ENCODE measurements around the gene MTG1.

Gene MTG1

DNA sequence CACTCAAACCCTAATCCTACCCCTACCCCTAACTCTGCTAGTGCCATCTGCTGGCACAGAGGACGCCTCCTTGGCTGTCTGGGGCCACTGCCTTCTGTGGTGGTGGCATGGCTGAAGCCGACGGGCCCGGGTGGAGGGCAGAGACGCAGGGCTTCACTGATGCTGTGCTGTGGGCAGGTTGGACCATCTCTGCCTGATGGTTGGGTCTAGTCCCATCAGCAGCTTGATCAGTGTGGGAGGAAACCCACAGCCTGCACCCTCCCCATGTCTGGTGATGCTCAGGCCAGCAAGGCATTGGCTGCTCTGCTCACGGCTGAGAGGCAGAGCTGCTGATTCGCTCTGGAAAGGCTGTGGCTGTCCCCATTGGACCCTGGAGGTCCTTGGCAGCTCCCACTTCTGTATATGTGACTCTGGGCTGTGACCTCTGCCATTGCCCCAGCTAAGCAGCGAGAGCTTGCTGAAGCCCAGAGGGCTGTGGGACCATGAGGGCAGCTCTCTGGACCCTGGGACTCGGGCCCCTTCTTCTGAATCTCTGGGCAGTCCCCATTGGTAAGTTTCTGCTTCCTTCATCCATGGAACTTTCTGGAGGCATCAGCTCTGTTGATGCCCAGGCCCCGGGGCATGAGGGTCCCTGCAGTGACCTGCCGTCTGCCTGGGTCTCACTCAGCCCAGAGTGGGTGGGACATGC is 59.7 kb downstream of the MTG1 start, which contains the start of gene SCART1:
Gene SCART1 (plus strand): TSS at position 430 of the 688 bp plus-strand sequence. CDS start 53 bp downstream, at position 483.
- no peak for DNase-seq

DNA sequence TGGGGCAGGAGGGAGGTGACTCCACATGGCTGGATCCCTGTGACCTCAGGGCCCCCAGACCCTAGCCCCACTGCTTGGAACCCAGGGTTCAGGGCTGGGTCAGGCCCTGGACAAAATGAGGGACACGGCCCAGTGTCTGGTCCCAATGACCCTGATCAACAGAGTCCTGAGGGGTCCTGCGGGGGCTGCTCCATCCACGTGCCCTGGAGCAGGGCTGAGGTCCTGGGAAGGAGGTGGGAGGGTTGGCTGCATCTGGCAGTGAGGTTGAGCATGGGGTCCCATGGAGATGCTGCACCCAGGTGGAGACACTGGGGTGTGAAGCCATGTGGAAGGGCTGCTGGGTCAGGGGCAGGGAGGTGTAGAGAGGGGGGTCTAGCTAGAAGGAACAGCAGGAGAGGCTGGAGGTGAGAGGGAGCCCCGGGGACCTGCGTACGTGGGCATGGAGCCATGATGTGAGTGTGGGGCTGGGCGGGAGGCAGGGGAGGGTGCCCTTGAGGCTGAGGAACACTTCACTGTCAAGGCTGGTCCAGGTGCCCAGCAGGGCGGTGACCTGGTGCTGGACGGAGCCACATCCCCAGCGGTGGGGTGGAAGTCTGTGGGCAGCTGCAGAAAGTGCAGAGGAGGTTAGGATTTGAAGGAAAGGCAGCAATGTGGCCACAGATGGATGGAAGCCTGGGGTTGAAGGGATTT is 60.4 kb downstream of the MTG1 start:
- DNase-seq = no peak

GRCh38 chr10:133455196-133455595 is 61.2 kb downstream of the MTG1 start:
- DNase-seq = no peak

DNA sequence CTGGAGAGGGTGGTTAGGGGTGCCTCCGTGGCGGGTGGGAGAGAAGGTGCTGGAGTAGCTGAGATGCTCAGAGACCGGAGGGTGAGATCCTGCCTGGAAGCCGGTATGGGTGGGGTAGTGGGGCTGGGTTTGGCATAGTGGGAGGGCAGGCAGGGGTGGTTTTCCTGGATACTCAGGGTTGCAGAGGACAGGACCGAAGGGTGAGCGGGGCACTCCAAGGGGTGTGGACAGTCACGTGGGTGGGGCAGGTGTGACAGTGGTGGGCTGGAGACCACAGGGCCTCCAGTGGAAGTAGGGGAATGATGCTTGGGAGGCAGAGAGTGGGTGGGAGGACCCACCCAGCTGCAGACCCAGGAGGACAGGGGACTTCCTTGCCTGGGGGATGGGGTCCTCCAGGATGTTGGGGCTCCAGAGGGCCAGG is 61.7 kb downstream of the MTG1 start:
- DNase-seq = no peak

DNA sequence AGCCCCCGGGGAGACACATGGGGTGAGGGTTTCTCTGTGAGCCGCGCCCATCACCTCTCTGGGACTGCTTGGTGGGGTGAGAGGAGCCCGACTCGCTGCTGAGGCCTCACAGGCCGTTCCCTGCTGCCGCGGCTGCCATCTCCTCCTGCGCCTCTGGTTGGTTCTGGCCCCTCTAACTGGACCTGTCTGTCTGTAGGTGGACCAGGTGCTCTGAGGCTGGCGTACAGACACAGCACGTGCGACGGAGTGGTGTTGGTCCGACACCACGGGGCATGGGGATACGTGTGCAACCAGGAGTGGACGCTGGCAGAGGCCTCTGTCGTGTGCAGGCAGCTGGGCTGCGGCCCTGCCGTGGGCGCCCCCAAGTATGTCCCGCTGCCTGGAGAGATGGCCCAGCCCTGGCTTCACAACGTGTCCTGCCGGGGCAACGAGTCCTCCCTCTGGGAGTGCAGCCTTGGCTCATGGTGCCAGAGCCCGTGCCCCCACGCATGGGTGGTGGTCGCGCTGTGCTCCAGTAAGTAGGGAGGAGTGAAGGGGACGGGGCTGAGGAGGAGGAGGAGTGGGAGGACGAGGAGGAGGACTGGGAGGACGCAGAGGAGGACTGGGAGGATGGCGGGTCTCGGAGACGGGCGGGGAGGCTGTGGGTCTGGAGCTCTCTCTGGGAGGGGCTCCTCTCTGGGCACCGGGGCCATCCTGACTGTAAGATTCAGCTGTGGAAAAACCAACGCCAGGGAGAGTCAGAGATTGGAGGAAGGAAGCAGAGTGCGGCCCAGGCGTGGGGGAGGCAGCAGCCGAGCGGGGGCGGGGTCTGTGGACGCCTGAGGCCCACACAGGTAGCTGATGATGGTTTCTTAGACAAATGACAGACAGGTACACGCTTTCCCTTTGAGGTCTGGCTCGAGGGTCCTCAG is 62.3 kb downstream of the MTG1 start:
- DNase-seq = no peak

DNA sequence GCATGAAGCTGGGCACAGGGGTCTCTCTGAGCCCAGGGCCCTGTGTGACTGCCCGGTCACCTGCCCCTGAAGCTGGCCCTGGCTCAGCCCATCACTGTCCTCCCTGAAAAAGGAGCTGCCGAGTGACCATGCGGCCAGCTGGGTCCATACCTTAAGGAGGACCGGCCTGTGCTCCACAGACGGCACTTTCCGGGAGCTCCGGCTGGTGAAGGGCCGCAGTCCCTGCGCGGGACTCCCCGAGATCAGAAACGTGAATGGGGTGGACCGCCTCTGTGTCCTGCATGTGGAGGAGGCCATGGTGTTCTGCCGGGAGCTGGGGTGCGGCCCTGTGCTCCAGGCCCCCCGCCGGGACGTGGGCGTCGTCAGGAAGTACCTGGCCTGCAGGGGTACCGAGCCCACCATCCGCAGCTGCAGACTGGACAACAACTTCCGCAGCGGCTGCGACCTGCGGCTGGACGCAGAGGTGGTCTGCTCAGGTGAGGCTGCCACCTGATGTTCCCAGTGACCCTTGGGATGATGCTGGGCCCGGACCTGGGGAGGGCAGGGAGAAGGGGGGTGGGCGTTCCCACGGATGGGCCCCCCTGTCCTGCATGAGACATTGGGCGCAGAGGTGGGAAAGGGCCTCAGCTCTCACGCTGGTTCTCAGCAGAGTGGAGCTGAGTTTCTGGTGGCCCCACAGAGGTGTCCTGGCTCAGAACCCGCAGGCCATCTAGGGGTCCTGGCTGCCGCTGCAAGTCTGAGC is 63.3 kb downstream of the MTG1 start:
- no peak for DNase-seq

DNA sequence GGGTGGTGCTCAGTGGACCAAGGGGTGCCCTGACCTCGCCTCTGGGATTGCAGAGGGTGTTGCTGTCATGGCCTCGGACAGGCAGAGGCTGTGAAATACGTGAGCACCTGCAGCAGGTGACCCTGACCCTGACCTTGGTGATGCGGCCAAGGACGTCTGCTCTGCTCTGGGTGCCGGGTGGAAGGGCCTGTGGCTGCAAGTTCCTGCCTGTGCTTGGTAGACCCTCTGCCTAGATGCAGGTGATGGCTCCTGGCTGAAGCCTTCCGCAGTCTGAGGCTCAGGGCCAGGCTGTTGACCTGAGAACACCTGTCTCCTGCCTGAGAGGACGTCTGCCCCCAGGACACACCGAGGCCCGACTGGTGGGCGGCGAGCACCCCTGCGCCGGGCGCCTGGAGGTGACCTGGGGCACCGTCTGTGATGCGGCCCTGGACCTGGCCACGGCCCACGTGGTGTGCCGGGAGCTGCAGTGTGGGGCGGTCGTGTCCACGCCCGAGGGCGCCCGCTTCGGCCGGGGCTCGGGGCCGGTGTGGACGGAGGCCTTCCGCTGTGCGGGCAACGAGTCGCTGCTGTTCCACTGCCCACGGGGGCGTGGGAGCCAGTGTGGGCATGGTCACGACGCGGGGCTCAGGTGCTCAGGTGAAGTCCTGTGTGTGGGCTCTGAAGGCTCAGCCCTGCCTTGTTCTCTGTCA is 64.2 kb downstream of the MTG1 start:
- DNase-seq = no peak

GRCh38 chr10:133458710-133459453 is 64.9 kb downstream of the MTG1 start:
- DNase-seq = no peak

- no peak for DNase-seq
Observed at GRCh38 chr10:133459454-133460207, 65.7 kb downstream of the MTG1 start.

DNA sequence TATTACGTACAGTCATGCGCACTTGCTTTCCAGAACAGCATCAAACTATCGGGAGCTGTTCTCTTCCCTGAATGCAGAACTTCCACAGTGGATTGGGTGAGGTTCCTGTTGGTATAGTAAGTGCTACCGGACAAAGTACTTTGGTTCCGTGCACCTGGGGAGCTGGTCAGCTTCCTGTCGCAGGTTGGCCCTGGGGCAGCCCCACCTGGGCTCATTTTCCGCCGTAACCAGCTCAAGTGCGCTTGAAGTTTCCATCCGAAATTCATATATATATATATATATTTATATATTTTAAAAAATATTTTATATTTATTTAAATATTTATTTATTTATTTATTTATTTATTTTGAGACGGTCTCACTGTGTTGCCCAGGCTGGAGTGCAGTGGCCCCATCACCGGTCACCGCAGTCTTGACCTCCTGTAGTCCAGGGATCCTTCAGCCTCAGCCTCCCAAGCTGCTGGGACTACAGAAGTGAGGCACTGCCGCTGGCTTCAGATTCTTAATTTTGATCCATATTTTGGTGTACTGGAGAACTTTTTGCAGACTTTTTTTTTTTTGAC is 66.3 kb downstream of the MTG1 start:
- no peak for DNase-seq

GRCh38 chr10:133461027-133461426 is 67.1 kb downstream of the MTG1 start:
- no peak for DNase-seq

GRCh38 chr10:133461841-133462240 is 67.9 kb downstream of the MTG1 start:
- no peak for DNase-seq

- DNase-seq = no peak
Observed at GRCh38 chr10:133462512-133463305, 68.8 kb downstream of the MTG1 start.

DNA sequence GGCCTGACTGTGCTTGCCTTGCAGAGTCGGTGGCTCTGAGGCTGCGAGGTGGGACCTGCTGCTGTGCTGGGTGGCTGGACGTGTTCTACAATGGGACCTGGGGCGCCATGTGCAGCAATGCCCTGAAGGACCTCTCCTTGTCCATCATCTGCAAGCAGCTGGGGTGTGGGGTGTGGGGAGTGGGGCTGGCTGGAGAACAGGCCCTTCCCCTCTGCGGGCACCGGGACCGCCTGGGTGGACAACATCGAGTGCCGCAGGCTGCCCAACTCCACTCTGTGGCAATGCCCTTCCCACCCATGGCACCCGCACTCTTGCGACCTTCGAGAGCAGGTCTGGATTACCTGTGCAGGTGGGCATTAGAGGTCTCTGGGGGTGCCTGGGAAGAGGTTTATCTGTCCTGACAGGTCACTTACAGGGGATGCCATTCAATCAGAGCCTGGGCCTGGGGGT is 70.7 kb downstream of the MTG1 start:
- DNase-seq = no peak

DNA sequence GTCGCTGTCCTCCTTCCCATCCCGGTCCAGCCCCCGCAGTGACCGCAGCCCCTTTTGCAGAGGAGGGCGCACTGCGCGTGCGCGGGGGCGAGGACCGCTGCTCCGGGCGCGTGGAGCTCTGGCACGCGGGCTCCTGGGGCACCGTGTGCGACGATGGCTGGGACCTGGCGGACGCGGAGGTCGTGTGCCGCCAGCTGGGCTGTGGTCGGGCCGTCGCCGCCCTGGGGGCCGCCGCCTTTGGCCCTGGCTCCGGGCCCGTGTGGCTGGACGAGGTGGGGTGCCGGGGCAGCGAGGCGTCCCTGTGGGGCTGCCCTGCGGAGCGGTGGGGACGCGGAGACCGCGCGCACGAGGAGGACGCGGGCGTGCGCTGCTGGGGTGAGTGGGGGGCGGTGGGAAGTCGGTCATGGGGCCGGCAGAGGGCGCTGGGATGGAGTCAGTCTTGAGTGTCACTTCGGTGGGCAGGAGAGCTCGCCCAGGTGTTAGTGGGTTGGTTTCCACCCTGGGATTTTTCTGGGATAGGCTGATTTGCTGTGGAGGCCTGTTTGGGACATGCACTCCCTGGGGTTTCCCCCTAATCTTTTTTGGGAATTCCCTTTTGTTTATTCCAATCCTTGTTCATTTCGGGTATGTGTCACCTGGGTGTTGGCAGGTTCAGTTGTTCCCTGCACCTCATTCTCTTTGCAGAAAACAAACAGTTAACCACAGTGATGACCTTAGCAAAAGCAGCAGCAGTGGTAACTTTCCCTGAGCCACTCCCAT is 71.4 kb downstream of the MTG1 start:
- DNase-seq = no peak

DNA sequence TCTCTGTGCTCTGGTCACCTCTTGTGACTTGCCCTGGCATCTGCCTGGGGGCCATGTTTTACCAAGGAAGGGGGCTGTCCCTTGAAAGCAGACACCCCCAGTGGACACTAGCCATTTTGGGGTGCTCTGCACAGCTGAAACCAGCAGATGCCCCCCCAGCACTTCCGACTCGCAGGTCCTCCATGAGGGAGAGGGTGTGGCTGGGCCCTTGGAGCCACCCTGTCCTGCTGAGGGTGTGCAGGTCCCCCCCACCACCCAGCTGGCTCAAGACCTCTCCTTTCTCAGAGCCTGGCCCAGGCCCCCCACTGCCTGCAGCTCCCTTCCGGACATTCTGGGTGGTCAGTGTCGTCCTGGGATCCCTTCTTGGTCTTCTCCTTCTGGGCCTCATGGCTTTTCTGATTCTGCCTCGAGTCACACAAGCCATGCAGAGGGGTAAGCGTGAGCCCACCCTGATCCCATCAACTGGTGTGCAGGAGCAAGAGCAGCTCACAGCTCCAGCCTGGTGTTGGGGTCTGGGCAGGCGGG is 72.1 kb downstream of the MTG1 start:
- no peak for DNase-seq

- no peak for DNase-seq
Observed at GRCh38 chr10:133466683-133467275, 72.8 kb downstream of the MTG1 start.
